HG03097 (cell line): Measurements from ENCODE around the gene ZBTB45.
"Not testable (repeated sequence)": the region's sequence is repeated elsewhere in the genome, so short reads cannot be mapped to it uniquely, and the experiment has no call there.

Experiments used
- ATAC-seq: cut with Tn5 transposase; IDR thresholded peaks from one replicate; pipeline ENCODE4 v1.9.1; 2021; ENCODE audit not compliant: unreplicated experiment, low FRiP score

The ZBTB45 gene

DNA sequence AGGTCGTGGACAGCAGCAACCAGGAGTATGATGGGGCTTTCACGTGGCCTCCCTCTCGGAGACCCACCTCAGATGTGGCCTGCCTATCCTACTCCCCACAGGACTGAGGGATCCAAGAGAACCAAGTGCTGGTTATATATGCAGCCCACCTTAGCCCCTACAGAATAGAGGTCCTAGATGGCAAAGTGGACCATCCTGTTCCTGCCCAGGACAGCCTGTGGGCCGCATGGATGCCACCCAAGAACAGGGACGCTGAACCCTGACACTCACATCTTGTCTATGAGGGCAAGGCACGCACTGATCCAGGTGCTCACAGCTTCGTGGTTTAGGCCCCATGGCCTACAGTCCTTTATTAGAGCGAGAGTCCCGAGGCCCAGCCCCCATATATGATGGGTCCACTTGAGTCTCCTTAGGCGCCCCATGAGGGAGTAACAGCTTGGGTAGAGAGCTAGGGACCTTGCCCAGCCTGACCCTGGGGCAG, 6.4 kb downstream of the ZBTB45 start:
- ATAC-seq, result no peak

DNA sequence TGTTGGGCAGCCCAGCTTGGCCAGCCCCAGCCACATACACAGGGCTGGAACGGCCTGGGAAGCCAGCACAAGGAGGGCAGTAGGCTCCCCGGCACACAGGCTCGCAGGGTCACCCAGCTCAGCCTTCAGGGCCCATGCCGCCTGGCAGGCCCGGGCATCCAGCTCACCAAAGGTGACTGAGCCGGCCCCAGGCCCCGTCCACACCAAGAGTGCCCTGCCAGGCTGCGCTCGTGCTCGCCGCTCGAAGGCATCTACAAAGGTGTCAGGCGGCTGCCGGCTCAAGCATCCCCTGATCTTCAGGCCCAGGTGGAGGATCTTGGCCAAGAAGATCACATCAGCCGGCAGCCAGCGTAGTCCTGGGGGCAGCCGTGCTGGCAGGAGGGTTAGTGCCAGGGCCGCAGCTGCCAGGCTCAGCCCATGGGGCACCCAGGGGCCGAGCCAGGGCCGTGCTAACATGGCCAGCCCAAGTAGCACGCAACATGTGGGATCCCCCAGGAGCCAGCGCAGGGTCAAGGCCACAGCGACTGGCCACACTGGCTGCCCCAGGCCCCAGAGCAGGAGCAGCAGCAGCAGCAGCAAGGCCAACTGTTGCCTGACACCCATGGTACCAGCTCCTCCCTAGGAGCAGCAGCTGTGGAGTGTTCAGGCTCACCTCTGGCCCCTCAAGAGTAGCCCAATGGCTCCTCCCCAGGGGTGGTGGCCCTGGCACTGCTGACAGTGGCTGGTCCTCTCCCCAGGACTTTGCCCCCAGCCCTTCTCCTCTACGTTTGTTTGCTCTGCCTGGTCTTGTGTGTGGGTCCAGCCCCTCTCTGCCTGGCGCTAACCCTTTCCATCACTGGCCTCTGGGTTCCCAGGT, 8.0 kb downstream of the ZBTB45 start, which contains the start of gene SLC27A5:
Gene SLC27A5, minus strand, starts transcription at position 640 of the 856 bp plus-strand sequence. Its CDS starts 37 bp downstream, at position 603.
- no peak for ATAC-seq

DNA sequence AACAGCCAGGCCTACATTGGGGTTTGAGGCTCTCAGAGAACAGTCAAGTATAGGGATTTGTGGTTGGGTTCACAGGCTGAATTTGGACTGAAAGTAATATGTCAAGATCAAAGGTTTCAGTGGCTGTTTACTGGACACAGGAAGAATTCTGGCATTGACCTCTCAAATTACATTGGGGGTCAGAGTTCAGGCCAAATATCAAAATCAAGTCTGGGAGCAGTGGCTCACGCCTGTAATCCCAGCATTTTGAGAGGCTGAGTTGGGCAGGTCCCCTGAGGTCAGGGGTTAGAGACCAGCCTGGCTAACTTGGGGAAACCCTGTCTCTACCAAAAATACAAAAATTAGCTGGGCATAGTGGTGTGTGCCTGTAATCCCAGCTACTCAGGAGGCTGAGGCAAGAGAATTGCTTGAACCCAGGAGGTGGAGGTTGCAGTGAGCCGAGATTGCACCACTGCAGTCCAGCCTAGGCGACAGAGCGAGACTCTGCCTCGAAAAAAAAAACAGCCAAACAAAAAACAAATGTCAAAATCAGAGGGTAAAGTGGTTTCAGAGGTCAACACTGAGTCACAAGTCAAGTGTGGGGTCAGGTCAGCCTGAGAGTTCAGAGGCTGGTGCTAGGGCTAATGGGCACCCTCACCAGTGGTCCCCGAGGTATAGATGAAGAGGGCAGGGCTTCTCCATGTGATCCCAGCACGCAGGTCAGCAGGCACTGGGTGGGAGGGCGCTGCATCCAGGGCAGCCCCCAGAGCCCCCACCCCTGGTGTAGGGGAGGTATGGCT, 9.3 kb downstream of the ZBTB45 start:
- ATAC-seq, result no peak

DNA sequence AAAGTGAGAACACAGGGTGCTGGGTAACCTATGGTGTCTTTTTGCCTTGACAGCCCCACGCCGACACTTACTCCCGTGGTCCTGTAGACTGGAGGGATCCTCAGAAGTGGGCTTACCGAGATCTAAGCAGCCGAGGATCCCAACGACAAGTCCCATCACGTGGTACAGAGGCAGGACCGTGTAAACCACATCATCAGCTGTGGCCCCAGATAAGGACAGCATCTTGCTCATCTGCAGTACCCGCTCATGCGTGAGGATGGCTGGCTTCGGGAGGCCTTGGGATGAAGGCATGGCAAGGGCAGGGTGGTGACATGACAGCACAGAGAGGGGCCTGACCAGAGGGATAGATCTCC, 9.9 kb downstream of the ZBTB45 start:
- no peak for ATAC-seq

DNA sequence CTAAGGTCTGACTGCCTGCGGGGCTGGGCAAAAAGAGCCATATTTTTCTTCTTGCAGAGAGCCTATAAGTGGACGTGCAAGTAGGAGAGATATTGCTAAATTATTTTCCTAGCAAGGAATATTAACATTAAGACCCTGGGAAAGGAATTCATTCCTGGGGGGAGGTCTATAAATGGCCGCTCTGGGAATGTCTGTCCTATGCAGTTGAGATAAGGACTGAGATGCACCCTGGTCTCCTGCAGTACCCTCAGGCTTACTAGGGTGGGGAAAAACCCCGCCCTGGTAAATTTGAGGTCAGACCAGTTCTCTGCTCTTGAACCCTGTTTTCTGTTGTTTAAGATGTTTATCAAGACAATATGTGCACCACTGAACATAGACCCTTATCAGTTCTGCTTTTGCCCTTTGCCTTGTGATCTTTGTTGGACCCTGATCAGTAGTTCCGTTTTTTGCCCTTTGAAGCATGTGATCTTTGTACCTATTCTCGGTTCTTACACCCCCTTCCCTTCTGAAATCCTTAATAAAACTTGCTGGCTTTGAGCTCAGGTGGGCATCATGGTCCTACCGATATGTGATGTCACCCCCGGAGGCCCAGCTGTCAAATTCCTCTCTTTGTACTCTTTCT, 11.9 kb downstream of the ZBTB45 start:
- not testable (repeated sequence) for ATAC-seq

DNA sequence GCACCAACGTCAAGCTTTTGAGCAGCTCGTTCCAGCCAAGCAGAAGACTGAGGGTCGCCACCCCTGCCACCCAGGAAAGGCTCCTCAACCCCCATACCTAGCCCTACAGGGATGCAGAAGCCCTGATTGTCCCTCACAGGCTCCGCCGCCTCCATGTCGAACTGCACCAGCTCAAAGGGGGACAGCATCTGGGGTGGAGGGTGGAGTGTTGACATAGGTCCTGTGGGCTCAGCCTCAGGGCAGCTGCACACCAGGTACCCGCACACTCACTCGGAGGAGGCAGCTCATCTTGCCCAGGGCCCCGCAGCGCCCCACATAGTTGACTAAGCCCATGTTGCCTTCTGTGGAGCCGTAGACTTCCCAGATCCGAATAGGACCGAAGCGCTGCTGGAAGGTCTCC, 19.4 kb downstream of the ZBTB45 start:
- ATAC-seq, result no peak

DNA sequence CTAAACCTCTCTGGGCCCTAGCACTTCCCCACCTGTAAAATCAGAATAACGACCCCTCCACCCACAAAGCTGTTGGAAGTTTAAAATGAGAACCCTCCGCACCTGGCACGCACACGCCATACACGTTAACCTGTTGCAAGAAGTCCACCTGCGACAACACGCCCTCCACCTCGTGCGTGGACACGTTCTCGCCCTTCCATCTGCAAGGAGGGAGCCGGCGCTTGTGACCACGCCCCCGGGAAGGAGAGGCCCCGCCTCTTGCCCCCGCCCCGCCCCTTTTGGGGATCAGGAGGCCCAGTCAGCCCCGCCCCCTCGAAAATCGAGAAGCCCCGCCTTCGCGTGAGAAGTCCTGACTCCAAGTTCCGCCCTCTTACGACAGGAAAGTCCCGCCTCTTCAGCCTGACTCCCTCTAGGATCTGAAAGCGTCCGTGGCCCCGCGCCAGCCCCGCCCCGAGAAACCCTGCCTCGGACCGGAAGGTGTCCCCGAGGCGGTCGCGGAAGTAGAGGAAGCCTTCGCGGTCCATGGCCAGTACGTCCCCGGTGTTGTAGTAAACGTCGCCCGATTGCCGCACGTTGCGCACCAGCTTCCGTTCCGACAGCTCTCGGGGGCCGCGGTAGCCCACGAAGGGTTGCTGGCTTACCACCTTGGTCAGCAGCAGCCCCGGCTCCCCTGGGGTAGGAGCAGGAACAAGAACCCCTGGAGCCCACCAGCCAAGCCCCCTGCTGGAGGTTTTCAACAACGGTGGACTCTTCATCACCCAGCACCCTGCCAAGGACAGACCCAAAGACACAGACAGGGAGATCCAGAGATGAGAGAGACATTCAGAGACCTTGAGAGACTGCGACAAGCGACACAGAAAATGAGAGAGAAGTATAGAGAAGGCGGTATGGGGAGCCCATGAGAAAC, 20.3 kb downstream of the ZBTB45 start:
- peak; percentile 80 for ATAC-seq

DNA sequence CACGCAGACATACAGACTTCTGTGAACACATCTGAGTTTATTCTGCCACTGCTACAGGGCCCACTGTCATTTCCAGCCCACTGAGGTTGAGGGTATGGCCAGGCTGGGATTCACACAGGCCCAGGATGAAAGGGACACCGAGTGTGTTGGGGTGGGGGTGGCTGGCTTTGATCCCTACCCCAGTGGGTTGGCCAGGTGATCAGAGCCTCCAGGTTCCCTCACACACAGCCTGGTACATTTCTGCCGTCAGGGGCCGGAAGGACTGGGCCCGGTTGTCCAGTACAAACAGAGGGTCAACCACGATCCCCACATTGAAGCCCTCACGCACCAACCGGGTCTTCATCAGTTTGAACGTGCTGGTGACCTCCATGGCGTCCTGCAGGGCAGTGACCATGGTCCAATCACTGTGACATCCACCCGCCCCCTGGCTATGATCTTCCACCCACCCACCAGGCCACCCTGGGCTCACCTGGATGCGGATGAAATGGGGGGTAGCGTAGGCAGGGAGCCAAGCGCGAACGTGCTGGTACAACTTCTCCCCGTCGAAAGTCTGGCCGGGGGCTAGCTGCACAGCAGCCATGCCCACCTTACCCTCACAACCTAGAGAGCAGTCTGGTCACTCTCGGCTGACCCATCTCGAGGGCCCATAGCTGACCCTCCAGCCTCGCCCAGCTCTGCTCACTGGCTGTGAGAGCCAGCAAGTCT, 21.1 kb downstream of the ZBTB45 start:
- no peak for ATAC-seq

DNA sequence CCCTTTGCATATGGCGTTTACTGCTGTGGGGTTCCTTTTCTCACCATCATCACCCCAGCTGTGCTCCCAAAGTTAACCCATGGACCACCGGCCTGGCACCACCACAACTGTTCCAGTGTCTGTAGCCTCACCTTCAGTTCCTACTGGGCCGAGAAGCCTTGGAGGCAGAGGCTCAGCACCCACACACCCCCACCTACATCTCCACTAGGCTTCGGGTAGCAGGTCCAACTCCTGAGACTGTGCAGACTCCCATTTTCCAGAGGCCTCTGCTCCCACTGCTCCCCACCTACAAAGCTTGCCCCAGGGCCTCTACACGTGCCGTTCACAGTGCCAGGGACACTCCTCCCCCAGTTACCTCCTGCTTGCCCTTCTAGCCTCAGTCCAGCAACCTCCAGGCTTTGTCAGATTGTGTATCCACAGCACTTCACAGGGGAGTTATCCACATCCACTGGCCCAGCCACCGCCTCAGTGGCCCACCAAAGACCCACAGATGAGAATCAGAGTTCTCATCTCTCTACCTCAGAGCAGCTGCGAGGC, 21.9 kb downstream of the ZBTB45 start:
- no peak for ATAC-seq

DNA sequence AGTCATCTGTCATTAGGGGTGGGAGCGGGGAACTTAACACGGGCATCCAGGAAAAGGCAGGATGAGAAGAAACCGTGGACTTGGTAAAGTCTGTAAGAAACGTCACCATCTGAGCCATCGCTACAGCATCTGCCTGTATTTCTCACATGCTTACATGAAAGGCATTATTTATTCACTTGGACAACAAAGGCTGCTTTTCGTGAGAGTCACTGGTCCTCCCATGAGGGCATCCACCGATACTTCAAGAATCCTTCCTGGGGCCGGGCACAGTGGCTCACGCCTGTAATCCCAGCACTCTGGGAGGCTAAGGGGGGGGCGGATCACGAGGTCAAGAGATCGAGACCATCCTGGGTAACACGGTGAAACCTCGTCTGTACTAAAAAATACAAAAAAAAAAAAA, 27.3 kb downstream of the ZBTB45 start:
- ATAC-seq, result no peak

DNA sequence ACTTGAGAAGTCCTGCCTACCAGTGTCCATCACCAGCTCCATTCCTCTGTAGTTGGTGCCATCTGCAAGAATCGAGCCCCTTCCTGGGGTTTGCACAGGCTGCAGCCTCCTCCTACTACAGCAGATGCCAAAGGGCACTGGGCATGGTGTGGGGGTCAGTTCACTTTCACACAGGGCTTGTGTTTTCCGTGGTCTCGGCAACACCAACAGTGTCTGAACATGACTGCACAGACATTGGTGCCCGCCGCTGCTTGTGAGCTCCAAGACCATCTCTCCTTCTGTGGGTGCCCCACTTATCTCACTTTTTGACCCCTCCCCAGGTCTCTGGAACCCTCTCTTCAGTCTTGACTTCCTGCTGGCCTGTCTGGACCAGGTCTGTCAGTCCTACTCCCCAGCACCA, 28.2 kb downstream of the ZBTB45 start:
- no peak for ATAC-seq

DNA sequence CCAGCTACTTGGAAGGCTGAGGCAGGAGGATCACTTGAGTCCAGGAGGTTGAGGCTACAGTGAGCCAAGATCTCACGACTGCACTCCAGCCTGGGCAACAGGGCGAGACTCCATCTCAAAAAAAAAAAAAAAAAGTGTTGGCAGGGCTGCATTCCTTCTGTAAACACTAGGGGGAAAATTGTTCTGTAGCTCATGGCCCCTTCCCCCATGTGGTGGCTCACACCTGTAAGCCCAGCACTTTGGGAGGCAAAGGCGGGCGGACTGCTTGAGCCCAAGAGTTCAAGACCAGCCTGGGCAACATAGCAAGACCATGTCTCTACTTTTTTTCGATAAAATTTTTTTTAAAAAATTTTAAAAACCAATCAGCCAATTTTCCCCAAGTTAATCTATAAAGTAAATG, 35.3 kb downstream of the ZBTB45 start:
- ATAC-seq, result not testable (repeated sequence)

DNA sequence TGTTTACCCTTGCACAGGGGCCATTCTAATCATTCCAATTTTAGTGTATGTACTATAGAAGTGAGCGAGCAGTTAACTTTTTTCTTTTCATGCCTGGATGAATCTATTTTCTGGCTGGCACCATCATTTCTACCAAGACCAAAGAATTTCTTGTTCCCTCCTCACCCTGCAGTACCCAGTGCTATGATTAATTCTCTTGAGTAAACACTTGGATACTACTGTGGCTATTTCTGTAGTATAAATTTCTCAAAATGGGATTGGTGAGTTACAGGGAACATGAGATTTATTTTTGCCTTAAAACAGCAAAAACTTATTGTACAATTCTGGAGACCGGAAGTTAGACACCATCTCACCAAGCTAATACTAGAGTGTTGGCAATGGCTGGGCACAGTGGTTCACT, 35.8 kb downstream of the ZBTB45 start:
- no peak for ATAC-seq

DNA sequence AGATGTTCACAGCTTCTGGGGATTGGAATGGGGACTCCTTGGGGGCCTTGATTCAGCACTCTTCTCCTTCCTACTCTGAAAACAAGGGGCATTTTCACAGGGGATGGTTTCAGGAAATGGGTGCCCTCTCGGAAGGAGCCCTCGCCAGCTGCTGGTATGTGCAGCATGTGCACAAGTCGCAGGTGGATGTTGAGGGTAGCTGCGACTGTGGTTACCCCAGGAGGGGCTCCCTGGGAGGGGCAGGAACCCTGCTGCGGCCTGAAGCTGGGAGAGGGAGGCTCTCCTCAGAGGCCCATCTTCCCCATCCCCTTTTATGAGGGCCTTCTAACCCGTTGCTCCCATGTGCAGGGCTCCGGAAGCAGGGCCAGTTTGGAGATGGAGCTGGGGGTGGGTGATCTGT, 37.2 kb downstream of the ZBTB45 start:
- ATAC-seq, result no peak

DNA sequence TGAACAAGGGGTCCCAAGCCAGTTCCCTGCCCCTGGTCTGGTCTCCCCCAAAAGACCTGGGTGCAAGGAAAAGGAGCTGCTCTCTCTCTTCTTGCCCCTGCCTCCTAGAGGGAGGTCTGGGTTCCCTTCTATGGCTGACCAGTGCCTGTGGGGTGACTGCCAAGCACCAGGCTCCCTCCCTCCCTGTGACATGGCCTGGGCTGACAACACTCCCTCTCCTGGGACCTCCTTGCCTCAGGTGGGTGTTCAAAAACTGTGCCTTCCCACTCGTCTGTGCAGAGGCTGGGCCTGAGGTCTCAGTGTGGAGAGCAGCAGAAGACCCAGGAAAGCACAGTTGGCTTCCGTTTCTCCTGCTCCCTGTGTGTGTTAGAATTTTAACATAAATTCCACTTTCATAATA, 38.8 kb downstream of the ZBTB45 start:
- ATAC-seq, result no peak

DNA sequence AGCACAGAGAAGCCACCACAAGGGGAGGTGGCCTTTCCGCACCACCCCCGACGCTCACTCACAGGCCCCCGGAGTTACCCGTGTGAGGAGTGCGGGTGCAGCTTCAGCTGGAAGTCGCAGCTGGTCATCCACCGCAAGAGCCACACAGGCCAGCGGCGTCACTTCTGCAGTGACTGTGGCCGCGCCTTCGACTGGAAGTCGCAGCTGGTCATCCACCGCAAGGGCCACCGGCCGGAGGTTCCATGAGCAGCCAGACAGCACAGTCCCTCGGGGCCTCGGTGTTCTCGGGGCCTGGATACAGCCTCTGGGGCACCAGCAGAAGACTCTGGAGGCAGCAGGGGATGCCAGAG, 39.2 kb downstream of the ZBTB45 start:
- ATAC-seq, result no peak

DNA sequence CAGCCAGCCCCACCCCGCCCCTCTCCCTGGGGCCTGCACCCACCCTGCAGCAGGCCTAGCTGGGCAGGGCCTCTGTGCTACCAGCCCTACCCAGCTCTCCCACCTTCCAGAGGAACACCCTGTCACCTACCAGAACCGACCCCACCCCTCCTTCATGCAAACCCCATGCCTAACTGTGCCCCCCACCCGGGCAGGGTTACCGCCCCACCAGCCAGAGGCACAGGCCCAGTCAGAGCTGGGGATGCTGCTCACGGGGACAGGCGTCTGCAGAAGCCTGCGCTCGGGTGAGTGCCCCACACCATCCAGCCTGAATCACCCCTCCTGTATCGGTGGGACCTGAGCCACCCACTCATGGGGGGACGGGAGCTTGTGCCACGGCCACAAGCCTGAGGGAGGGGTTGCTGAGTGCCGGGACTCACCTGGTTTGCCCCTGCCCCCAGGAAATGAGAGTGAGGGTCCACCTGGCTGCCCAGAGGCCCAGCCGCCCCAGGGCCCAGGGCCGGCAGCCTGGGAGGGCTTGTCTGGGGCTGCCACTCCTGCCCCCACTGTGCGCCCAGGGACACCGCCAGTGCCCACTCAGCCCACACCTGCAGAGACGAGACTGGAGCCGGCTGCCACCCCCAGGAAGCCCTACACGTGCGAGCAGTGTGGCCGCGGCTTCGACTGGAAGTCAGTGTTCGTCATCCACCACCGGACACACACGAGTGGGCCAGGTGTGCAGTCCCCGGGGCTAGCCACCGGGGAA, 39.7 kb downstream of the ZBTB45 start:
- ATAC-seq, result no peak

DNA sequence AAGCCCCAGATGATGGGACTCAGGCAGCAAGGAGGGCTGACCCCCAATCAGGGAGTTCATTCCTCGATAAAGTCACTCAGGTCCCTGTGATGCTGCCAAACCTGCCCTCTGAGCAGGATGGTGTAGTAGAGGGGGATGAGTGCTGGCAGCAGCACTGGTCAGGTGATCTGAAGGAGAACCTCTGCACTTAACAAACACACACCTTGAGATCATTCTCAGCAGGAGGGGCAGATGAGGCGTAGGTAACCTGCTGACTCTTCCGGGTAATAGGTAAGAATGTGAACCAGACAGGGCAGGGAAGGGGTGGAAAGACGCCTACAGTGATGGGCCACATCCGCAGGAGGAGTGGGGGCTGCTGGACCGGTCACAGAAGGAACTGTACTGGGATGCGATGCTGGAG, 40.3 kb downstream of the ZBTB45 start:
- ATAC-seq, result no peak

DNA sequence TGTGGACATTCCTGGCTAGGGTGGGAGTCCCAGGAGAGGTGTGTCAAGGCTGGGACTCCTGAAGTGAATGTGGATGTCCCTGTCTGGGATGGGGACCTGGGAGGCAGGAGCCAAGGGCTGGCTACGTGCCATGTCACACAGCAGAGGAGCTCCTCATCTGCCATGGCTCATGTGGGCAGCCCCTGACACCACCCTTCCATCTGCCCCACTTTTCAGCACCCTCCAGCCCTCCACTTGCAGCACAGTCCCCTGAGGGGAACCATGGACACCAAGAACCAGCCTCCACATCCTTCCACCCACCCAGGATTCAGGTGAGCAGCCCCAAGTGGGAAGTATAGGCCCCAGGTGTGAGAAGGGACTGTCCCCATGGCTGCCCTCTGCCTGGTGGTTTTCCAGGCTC, 41.7 kb downstream of the ZBTB45 start:
- no peak for ATAC-seq
